HEK293 (cell line): ENCODE measurements around the gene NIF3L1.

Experiments
- CTCF ChIA-PET: fragments of 350-600 bp; formaldehyde crosslinking; extraction: SDS; loops from one replicate; lab custom pipeline; 2021; ENCODE audit warnings: antibody characterized with exemption; lab: Yijun Ruan, JAX
- POLR2A ChIA-PET: fragments of 300-600 bp; formaldehyde crosslinking; extraction: SDS; loops from one replicate; lab custom pipeline; 2020; ENCODE audit warnings: antibody characterized with exemption, inconsistent platforms; lab: Yijun Ruan, JAX
- H3K27ac ChIP-seq: fragments of 200-500 bp; sonication (Bioruptor generic); 2 replicates; pipeline ENCODE4 v1.5.1; 2014; ENCODE audit warnings: low read depth, low read length, control low read depth, inconsistent platforms; ENCODE audit errors: extremely low read depth
- H3K36me3 ChIP-seq, 2 experiments: fragments of 200-500 bp in 1 of 2; sonication (Bioruptor generic) in 1 of 2; 1 replicate in 1 of 2; 2 replicates in 1 of 2; pipeline ENCODE4 v1.5.1; 2014 to 2017; ENCODE audit warnings: inconsistent platforms in 2 of 2, low read length in 2 of 2; ENCODE audit not compliant: control insufficient read depth in 2 of 2, insufficient read depth in 1 of 2
- H3K4me1 ChIP-seq: fragments of 200-500 bp; sonication (Bioruptor generic); 2 replicates; pipeline ENCODE4 v1.5.1; 2014; ENCODE audit warnings: mild to moderate bottlenecking, low read length, inconsistent platforms; ENCODE audit not compliant: control insufficient read depth, insufficient read depth
- H3K4me3 ChIP-seq: 2 replicates; pipeline ENCODE4 v1.5.1; 2011; ENCODE audit warnings: low read depth, mild to moderate bottlenecking, control low read depth, low read length, moderate library complexity
- H3K9me3 ChIP-seq: fragments of 200-500 bp; sonication (Bioruptor generic); 2 replicates; pipeline ENCODE4 v1.5.1; 2014; ENCODE audit warnings: low read depth, low read length, inconsistent platforms; ENCODE audit not compliant: control insufficient read depth, insufficient read depth
- HOXC10 ChIP-seq: sonication (generic); formaldehyde crosslinking; IDR thresholded peaks from 2 replicates; pipeline ENCODE4 v1.8.1; 2023; ENCODE audit warnings: mild to moderate bottlenecking, missing genetic modification reagents
- SP3 ChIP-seq: fragments of 450-650 bp; formaldehyde crosslinking; IDR thresholded peaks from 2 replicates; pipeline ENCODE4 v1.5.1; 2016; ENCODE audit warnings: missing biosample characterization, missing genetic modification characterization
- ZFP3 ChIP-seq: fragments of 450-650 bp; formaldehyde crosslinking; IDR thresholded peaks from 2 replicates; pipeline ENCODE4 v1.5.1; 2016; ENCODE audit warnings: low read depth, missing biosample characterization, missing genetic modification characterization
- ZNF132 ChIP-seq: fragments of 450-650 bp; formaldehyde crosslinking; IDR thresholded peaks from 2 replicates; pipeline ENCODE4 v1.5.1; 2017; ENCODE audit warnings: missing biosample characterization, missing genetic modification characterization, borderline replicate concordance
- ZNF175 ChIP-seq: fragments of 450-650 bp; formaldehyde crosslinking; IDR thresholded peaks from 2 replicates; pipeline ENCODE4 v1.5.1; 2016; ENCODE audit warnings: missing biosample characterization, missing genetic modification characterization
- ZNF23 ChIP-seq: fragments of 450-650 bp; formaldehyde crosslinking; IDR thresholded peaks from 2 replicates; pipeline ENCODE4 v1.5.1; 2016; ENCODE audit warnings: missing biosample characterization, missing genetic modification characterization, borderline replicate concordance
- ZNF473 ChIP-seq: fragments of 450-650 bp; formaldehyde crosslinking; IDR thresholded peaks from 2 replicates; pipeline ENCODE4 v1.5.1; 2017; ENCODE audit warnings: missing biosample characterization, missing genetic modification characterization
- ZNF521 ChIP-seq: fragments of 450-650 bp; formaldehyde crosslinking; IDR thresholded peaks from 2 replicates; pipeline ENCODE4 v1.5.1; 2017; ENCODE audit warnings: missing biosample characterization, mild to moderate bottlenecking, missing genetic modification characterization
- ZNF600 ChIP-seq: fragments of 450-650 bp; formaldehyde crosslinking; IDR thresholded peaks from 2 replicates; pipeline ENCODE4 v1.5.1; 2016; ENCODE audit warnings: missing biosample characterization, missing genetic modification characterization
- ZNF626 ChIP-seq: fragments of 450-650 bp; sonication (Bioruptor Pico); formaldehyde crosslinking; IDR thresholded peaks from 2 replicates; pipeline ENCODE4 v1.5.1; 2018; ENCODE audit warnings: missing biosample characterization, missing genetic modification characterization, inconsistent platforms
- ZNF660 ChIP-seq: fragments of 450-650 bp; IDR thresholded peaks from 2 replicates; pipeline ENCODE4 v1.5.1; 2018; ENCODE audit warnings: missing biosample characterization, mild to moderate bottlenecking, missing genetic modification characterization
- ZNF785 ChIP-seq: fragments of 450-650 bp; formaldehyde crosslinking; IDR thresholded peaks from 2 replicates; pipeline ENCODE4 v1.5.1; 2016; ENCODE audit warnings: missing biosample characterization, missing genetic modification characterization
- ZSCAN23 ChIP-seq: fragments of 450-650 bp; formaldehyde crosslinking; IDR thresholded peaks from 2 replicates; pipeline ENCODE4 v1.5.1; 2016; ENCODE audit warnings: missing biosample characterization, missing genetic modification characterization
- TF ChIP-seq, protein P1 (sequence below): fragments of 450-650 bp; formaldehyde crosslinking; IDR thresholded peaks from 2 replicates; pipeline ENCODE4 v1.5.1; 2016; ENCODE audit warnings: missing biosample characterization, missing genetic modification characterization
- TF ChIP-seq, protein P2 (sequence below): fragments of 450-650 bp; formaldehyde crosslinking; IDR thresholded peaks from 2 replicates; pipeline ENCODE4; 2016; ENCODE audit warnings: missing biosample characterization, missing genetic modification characterization

Gene NIF3L1

DNA sequence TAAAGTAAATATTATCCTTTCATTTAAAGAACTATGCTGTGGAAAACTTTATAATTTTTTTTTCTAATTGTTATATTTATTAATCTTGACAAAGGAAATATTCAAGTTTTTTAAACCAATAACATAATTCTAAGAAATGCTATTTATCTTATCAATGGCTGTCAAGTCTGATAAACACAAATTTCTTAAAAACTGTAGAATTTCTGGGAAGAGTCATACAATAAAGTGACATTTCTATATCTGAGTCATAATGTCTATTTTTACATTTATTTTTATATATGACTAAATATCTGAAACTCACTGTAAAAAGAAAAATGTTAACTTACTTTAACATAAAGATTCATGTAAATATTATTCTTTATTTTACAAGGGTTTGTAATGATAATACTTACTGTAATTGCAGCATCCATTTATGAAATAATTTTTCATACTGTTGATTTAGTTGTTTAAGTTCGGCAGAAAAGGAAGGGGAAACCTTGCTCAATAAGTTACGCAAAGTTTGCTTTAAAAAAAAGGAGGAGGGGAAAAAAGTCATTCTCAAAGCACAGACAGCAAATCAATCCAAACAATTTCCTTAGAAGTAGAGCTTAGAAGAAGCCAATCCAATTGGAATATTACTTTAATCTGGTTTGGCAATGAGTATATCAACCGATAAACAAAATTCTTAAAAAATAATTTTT is 41.9 kb downstream of the NIF3L1 start:
- Histone ChIP-seq H3K9me3 (no peaks in the 10 kb centered on the region), H3K27ac (no peak overlapping the region), H3K4me3 (no peak overlapping the region), H3K4me1 (no peaks in the 10 kb centered on the region), H3K36me3 (peaks cover 60 to 67% of the 10 kb centered on the region in 2 experiments)
- ChIA-PET CTCF (no interaction called here), POLR2A (no interaction called here)
- TF ChIP-seq ZNF660 (tag by site-specific recombination) = no peak

DNA sequence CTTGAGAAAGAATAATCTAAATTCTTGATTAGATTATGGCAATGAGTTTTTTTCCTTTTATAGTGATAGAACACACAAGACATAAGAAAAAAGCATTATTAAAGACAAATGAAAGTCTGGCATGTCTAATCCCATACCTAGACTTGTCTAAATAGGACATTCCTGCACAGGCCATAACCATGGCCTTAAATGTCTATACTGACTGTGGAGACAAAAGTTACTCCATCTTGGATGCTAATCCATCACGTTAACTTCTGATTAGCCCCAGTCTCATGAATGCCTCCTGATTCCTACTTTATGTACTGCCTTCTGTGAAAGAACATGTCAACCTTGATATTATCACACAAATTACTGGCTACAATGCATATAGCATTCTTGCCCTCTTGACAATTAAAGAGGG is 50.7 kb downstream of the NIF3L1 start:
- TF ChIP-seq HOXC10 (CRISPR knock-in tag) (no peak), ZSCAN23 (no peak), ZNF785 (tag by site-specific recombination) (no peak), ZNF600 (tag by site-specific recombination) (no peak), ZNF521 (no peak), ZNF473 (no peak)
- H3K36me3 ChIP-seq = peaks cover 77 to 91% of the 10 kb centered on the region in 2 experiments
- POLR2A ChIA-PET = no interaction called here
- no peaks in the 10 kb centered on the region for H3K9me3 ChIP-seq
- CTCF ChIA-PET = interaction anchor here (0.5 to 0.6 kb wide), 2 partner anchors 15 to 26 kb away, joined by 3 read pairs; no protein-coding TSS in a partner anchor
- H3K4me3 ChIP-seq = no peak overlapping the region
- H3K27ac ChIP-seq = no peak overlapping the region
- no peaks in the 10 kb centered on the region for H3K4me1 ChIP-seq

DNA sequence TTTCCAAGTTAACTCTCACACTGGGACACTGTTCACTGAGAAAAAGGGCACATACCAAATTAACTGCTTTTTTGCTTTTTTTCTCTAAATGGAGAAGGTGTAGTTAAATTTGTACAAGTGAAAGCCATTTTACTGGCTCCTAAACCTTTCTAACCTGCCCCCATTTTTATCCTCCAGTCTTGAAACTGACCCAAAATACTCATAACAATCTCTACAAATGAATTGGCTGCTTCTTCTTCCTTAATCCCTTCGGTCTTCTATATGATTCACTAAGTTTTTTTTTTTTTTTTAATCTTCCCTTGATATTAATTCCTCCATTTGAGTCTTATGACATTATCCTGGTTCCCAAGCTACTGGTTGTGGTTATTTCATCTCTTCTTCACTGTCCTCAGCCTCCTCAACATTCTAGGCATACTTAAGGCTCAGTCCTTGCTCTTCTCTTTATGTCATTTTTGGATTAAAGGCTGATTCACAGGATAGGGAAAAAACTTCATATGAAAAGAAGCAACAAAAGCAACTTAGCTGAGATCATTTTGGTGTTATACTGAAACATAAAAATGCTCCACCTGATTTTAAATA is 54.4 kb downstream of the NIF3L1 start:
- TF ChIP-seq ZNF23 = no peak
- no peak for TF ChIP-seq ZNF660 (tag by site-specific recombination)
- TF ChIP-seq ZFP3 = no peak
- TF ChIP-seq SP3 (tag by site-specific recombination) = no peak
- TF ChIP-seq, protein P1, sequence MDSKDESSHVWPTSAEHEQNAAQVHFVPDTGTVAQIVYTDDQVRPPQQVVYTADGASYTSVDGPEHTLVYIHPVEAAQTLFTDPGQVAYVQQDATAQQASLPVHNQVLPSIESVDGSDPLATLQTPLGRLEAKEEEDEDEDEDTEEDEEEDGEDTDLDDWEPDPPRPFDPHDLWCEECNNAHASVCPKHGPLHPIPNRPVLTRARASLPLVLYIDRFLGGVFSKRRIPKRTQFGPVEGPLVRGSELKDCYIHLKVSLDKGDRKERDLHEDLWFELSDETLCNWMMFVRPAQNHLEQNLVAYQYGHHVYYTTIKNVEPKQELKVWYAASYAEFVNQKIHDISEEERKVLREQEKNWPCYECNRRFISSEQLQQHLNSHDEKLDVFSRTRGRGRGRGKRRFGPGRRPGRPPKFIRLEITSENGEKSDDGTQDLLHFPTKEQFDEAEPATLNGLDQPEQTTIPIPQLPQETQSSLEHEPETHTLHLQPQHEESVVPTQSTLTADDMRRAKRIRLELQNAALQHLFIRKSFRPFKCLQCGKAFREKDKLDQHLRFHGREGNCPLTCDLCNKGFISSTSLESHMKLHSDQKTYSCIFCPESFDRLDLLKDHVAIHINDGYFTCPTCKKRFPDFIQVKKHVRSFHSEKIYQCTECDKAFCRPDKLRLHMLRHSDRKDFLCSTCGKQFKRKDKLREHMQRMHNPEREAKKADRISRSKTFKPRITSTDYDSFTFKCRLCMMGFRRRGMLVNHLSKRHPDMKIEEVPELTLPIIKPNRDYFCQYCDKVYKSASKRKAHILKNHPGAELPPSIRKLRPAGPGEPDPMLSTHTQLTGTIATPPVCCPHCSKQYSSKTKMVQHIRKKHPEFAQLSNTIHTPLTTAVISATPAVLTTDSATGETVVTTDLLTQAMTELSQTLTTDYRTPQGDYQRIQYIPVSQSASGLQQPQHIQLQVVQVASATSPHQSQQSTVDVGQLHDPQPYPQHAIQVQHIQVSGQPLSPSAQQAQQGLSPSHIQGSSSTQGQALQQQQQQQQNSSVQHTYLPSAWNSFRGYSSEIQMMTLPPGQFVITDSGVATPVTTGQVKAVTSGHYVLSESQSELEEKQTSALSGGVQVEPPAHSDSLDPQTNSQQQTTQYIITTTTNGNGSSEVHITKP (tag by site-specific recombination) = no peak
- no peak for TF ChIP-seq ZNF626 (tag by site-specific recombination)
- TF ChIP-seq ZNF132 (tag by site-specific recombination) = no peak
- TF ChIP-seq, protein P2, sequence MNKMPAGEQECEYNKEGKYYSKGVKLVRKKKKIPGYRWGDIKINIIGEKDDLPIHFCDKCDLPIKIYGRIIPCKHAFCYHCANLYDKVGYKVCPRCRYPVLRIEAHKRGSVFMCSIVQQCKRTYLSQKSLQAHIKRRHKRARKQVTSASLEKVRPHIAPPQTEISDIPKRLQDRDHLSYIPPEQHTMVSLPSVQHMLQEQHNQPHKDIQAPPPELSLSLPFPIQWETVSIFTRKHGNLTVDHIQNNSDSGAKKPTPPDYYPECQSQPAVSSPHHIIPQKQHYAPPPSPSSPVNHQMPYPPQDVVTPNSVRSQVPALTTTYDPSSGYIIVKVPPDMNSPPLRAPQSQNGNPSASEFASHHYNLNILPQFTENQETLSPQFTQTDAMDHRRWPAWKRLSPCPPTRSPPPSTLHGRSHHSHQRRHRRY = no peak
- TF ChIP-seq ZNF175 (tag by site-specific recombination) = no peak
- Histone ChIP-seq H3K9me3 (no peaks in the 10 kb centered on the region), H3K27ac (no peak overlapping the region), H3K4me1 (no peaks in the 10 kb centered on the region), H3K4me3 (no peak overlapping the region), H3K36me3 (peaks cover 81 to 87% of the 10 kb centered on the region in 2 experiments)
- CTCF ChIA-PET = no interaction called here
- POLR2A ChIA-PET = interaction anchor here (0.8 to 1.8 kb wide), 2 partner anchors 13 to 19 kb away, joined by 3 to 7 read pairs; partner anchors contain the start of gene ORC2
